Lower leg skin (tissue), 3 donors: ENCODE data around the gene ABCC4.

Source experiments
- POLR2A ChIP-seq, 2 donors: fragments of 450-650 bp; IDR thresholded peaks; one replicate each; pipeline ENCODE4 v1.6.1; 2016 to 2017; ENCODE audit warnings: antibody characterized with exemption in 2 of 2, mild to moderate bottlenecking in 1 of 2, moderate library complexity in 1 of 2
- TF ChIP-seq, protein P1 (sequence below), 3 donors: fragments of 450-650 bp; IDR thresholded peaks; one replicate each; pipeline ENCODE4 v1.5.1; 2016; ENCODE audit warnings: antibody characterized with exemption in 3 of 3, mild to moderate bottlenecking in 3 of 3, moderate library complexity in 2 of 3

DNA sequence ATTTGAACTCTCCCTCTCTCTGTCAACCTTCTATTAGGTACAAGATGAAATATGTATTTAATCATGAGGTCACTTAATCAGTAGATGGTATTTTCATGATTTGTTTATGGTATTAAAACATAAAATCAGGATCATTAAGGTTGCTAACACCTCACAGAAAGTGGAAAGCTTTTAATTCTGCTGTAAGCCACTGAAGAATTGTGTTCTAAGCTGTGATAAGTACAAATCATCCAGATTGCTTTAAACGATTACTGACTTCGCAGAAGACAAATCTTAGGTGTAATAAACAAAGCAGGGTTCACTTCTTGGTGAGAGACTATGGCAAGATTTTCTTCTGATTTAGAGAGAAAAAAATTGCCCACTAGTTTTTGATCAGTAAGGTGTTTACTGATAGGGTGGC, 214.5 kb downstream of the ABCC4 start:
- TF ChIP-seq, protein P1, sequence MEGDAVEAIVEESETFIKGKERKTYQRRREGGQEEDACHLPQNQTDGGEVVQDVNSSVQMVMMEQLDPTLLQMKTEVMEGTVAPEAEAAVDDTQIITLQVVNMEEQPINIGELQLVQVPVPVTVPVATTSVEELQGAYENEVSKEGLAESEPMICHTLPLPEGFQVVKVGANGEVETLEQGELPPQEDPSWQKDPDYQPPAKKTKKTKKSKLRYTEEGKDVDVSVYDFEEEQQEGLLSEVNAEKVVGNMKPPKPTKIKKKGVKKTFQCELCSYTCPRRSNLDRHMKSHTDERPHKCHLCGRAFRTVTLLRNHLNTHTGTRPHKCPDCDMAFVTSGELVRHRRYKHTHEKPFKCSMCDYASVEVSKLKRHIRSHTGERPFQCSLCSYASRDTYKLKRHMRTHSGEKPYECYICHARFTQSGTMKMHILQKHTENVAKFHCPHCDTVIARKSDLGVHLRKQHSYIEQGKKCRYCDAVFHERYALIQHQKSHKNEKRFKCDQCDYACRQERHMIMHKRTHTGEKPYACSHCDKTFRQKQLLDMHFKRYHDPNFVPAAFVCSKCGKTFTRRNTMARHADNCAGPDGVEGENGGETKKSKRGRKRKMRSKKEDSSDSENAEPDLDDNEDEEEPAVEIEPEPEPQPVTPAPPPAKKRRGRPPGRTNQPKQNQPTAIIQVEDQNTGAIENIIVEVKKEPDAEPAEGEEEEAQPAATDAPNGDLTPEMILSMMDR (IDR thresholded peaks at IDR 0.05) = no peak
- TF ChIP-seq POLR2A (IDR thresholded peaks at IDR 0.05) = no peak
